GM23338 (cell line): ENCODE data around the gene TGIF1. TPM values are rescaled to one million over a fixed set of nuclear protein-coding genes. Genes with fewer than 3 reads are reported as not detected.

Experiments
- ATAC-seq: fragments of 200-7000 bp; cut with Tn5 transposase; 3 replicates; pipeline ENCODE4 v1.9.1; 2020
- DNase-seq: peaks from one replicate; pipeline ENCODE4 v3.0.0-alpha.2; 2015; ENCODE audit warnings: low spot score
- H2AFZ ChIP-seq: fragments of 200-600 bp; sonication (generic); 2 replicates; pipeline ENCODE4 v1.8.0; 2016; ENCODE audit warnings: antibody characterized with exemption, mild to moderate bottlenecking, moderate library complexity
- H3F3A ChIP-seq: fragments of 200-600 bp; sonication (generic); replicated peaks from 2 replicates; pipeline ENCODE4 v1.8.0; 2017; ENCODE audit warnings: antibody characterized with exemption, mixed run types, low read depth
- H3K27ac ChIP-seq: fragments of 200-600 bp; sonication (generic); 2 replicates; pipeline ENCODE4 v1.6.1; 2016; ENCODE audit warnings: low read depth
- H3K27me3 ChIP-seq: fragments of 200-600 bp; sonication (generic); 2 replicates; pipeline ENCODE4 v1.8.0; 2016; ENCODE audit warnings: mild to moderate bottlenecking, mixed run types, moderate library complexity; ENCODE audit not compliant: insufficient read depth
- H3K36me3 ChIP-seq: fragments of 200-600 bp; sonication (generic); 2 replicates; pipeline ENCODE4 v1.8.0; 2016; ENCODE audit warnings: mild to moderate bottlenecking; ENCODE audit not compliant: insufficient read depth
- H3K4me1 ChIP-seq: fragments of 200-600 bp; sonication (generic); 2 replicates; pipeline ENCODE4 v1.8.0; 2016; ENCODE audit warnings: mild to moderate bottlenecking, moderate library complexity; ENCODE audit not compliant: insufficient read depth
- H3K4me2 ChIP-seq: fragments of 200-600 bp; sonication (generic); 2 replicates; pipeline ENCODE4 v1.7.1; 2017; ENCODE audit warnings: mixed run types
- H3K4me3 ChIP-seq: fragments of 200-600 bp; sonication (generic); 2 replicates; pipeline ENCODE4 v1.6.1; 2016; ENCODE audit warnings: mixed run types
- H3K79me2 ChIP-seq: fragments of 200-600 bp; sonication (generic); replicated peaks from 2 replicates; pipeline ENCODE4 v1.8.0; 2017; ENCODE audit warnings: mild to moderate bottlenecking; ENCODE audit not compliant: insufficient read depth
- H3K9me2 ChIP-seq: fragments of 200-600 bp; sonication (generic); 2 replicates; pipeline ENCODE4 v1.8.0; 2017; ENCODE audit not compliant: insufficient read depth
- H4K20me1 ChIP-seq: fragments of 200-600 bp; sonication (generic); replicated peaks from 2 replicates; pipeline ENCODE4 v1.8.0; 2017; ENCODE audit warnings: mild to moderate bottlenecking; ENCODE audit not compliant: insufficient read depth
- H3K27ac Mint-ChIP-seq: 2 replicates; pipeline ENCODE4 v1.8.0; 2020; ENCODE audit warnings: inconsistent platforms, mild to moderate bottlenecking, moderate library complexity, mixed read lengths
- H3K27me3 Mint-ChIP-seq: 3 replicates; pipeline ENCODE4 v1.8.0; 2022; ENCODE audit warnings: low read depth, mild to moderate bottlenecking, moderate library complexity, mixed read lengths, inconsistent platforms; ENCODE audit not compliant: insufficient read depth, poor library complexity
- H3K36me3 Mint-ChIP-seq: 3 replicates; pipeline ENCODE4 v1.8.0; 2021; ENCODE audit warnings: low read depth, mild to moderate bottlenecking, inconsistent platforms, moderate library complexity, mixed read lengths
- H3K4me1 Mint-ChIP-seq: 3 replicates; pipeline ENCODE4 v1.8.0; 2020; ENCODE audit warnings: mild to moderate bottlenecking, inconsistent platforms, mixed read lengths
- H3K4me3 Mint-ChIP-seq: 3 replicates; pipeline ENCODE4 v1.8.0; 2021; ENCODE audit warnings: moderate library complexity, mild to moderate bottlenecking, inconsistent platforms, mixed read lengths
- H3K9me3 Mint-ChIP-seq: 3 replicates; pipeline ENCODE4 v1.8.0; 2020; ENCODE audit warnings: moderate library complexity, mild to moderate bottlenecking, inconsistent platforms, mixed read lengths
- CREB1 ChIP-seq: fragments of 250-450 bp; sonication (Bioruptor Pico); IDR thresholded peaks from 2 replicates; pipeline ENCODE4 v1.5.0; 2020; ENCODE audit warnings: low read depth, mild to moderate bottlenecking, moderate library complexity
- EZH2phosphoT487 ChIP-seq: fragments of 200-600 bp; sonication (generic); IDR thresholded peaks from one replicate; pipeline ENCODE4 v1.8.1; 2018; ENCODE audit warnings: antibody characterized with exemption; ENCODE audit not compliant: unreplicated experiment
- NANOG ChIP-seq: IDR thresholded peaks from 2 replicates; pipeline ENCODE4 v1.6.1; 2016; ENCODE audit warnings: antibody characterized with exemption, borderline replicate concordance
- POLR2AphosphoS5 ChIP-seq: IDR thresholded peaks from 2 replicates; pipeline ENCODE4 v1.6.1; 2016; ENCODE audit warnings: antibody characterized with exemption, low read depth
- STAT1 ChIP-seq: IDR thresholded peaks from one replicate; pipeline ENCODE4 v1.6.1; 2016; ENCODE audit warnings: antibody characterized with exemption; ENCODE audit not compliant: unreplicated experiment
- ZNF114 ChIP-seq: fragments of 250-450 bp; sonication (Bioruptor Pico); IDR thresholded peaks from 2 replicates; pipeline ENCODE4 v1.5.0; 2020; ENCODE audit warnings: mild to moderate bottlenecking, moderate library complexity
- ZNF331 ChIP-seq: fragments of 250-450 bp; sonication (Bioruptor Pico); IDR thresholded peaks from 2 replicates; pipeline ENCODE4 v1.5.0; 2020; ENCODE audit warnings: low read depth, mild to moderate bottlenecking, moderate library complexity
- polyA plus RNA-seq: library from polyadenylated mRNA; unstranded; fragments of >200 nt; fragmentation: Nextera tagmentation; extraction: Ambion mirVana; gene quantifications from 2 replicates; pipeline ENCODE4 v1.2.1, GENCODE V29; 2016
- total RNA-seq: library from RNA; depleted of rRNA; stranded (reverse); fragments of >200 nt; shearing (Covaris generic); gene quantifications from 2 replicates; pipeline ENCODE4 v1.2.3, GENCODE V29; 2014
- TF ChIP-seq, protein P1 (sequence below): IDR thresholded peaks from one replicate; pipeline ENCODE4 v1.6.1; 2018; ENCODE audit warnings: antibody characterized with exemption; ENCODE audit not compliant: unreplicated experiment
- TF ChIP-seq, protein P2 (sequence below), 2 experiments: fragments of 200-600 bp in 1 of 2; sonication (generic) in 1 of 2; conservative IDR thresholded peaks; 2 replicates each; pipeline versions ENCODE4 v1.5.1 to v1.6.1; 2016 to 2017; ENCODE audit warnings: antibody characterized with exemption in 2 of 2, low read depth in 2 of 2, mild to moderate bottlenecking in 2 of 2, moderate library complexity in 1 of 2
- TF ChIP-seq, protein P3 (sequence below): fragments of 250-450 bp; sonication (Bioruptor Pico); IDR thresholded peaks from 2 replicates; pipeline ENCODE4 v1.5.0; 2020; ENCODE audit warnings: mild to moderate bottlenecking, moderate library complexity

The TGIF1 gene
- total and polyA plus RNA-seq, 2 experiments from 2014 or later: 294 to 316 TPM

DNA sequence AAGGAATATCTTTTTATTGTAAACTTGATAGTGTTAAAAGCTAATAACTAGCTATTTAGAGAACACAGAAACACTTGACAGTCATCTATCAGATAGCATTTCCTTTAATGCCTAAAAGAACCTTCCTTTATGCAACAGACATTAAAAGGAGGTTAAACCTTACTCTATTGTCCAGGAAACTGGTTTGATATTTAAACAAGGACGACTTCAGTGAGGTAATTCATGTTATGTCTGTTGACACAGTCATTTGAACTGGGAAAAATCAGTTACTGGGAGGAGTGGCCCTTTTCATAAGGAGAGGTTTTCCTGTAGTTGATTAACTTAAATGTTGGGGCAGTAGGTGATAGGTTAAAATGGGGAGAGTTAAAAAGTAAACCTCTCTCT, 6.7 kb downstream of the TGIF1 start (continued):
- TF ChIP-seq, protein P1, sequence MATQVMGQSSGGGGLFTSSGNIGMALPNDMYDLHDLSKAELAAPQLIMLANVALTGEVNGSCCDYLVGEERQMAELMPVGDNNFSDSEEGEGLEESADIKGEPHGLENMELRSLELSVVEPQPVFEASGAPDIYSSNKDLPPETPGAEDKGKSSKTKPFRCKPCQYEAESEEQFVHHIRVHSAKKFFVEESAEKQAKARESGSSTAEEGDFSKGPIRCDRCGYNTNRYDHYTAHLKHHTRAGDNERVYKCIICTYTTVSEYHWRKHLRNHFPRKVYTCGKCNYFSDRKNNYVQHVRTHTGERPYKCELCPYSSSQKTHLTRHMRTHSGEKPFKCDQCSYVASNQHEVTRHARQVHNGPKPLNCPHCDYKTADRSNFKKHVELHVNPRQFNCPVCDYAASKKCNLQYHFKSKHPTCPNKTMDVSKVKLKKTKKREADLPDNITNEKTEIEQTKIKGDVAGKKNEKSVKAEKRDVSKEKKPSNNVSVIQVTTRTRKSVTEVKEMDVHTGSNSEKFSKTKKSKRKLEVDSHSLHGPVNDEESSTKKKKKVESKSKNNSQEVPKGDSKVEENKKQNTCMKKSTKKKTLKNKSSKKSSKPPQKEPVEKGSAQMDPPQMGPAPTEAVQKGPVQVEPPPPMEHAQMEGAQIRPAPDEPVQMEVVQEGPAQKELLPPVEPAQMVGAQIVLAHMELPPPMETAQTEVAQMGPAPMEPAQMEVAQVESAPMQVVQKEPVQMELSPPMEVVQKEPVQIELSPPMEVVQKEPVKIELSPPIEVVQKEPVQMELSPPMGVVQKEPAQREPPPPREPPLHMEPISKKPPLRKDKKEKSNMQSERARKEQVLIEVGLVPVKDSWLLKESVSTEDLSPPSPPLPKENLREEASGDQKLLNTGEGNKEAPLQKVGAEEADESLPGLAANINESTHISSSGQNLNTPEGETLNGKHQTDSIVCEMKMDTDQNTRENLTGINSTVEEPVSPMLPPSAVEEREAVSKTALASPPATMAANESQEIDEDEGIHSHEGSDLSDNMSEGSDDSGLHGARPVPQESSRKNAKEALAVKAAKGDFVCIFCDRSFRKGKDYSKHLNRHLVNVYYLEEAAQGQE: no peak
- no peak for TF ChIP-seq STAT1

DNA sequence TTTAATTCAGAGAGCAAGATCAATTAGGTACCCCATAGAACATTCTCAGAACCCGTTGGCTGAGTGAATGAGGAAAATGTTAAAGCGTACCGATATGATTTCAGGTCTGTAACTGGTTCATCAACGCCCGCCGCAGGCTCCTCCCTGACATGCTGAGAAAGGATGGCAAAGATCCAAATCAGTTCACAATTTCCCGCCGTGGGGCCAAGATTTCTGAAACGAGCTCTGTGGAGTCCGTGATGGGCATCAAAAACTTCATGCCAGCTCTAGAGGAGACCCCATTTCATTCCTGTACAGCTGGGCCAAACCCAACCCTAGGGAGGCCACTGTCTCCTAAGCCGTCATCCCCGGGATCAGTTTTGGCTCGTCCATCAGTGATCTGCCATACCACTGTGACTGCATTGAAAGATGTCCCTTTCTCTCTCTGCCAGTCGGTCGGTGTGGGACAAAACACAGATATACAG, 7.3 kb downstream of the TGIF1 start:
- Histone ChIP-seq H3K4me1 (peaks cover 57% of the 10 kb centered on the region), H3F3A (peaks cover 17% of the 10 kb centered on the region; the same call in 1 of the 2 replicates), H3K4me3 (no peak overlapping the region), H3K27ac (peak overlapping the region; percentile 83), H3K4me2 (no peak overlapping the region), H3K27me3 (no peaks in the 10 kb centered on the region), H3K79me2 (peaks cover 67% of the 10 kb centered on the region), H3K9me2 (no peaks in the 10 kb centered on the region), H3K36me3 (peaks cover 19% of the 10 kb centered on the region; the same call in 1 of the 2 replicates), H4K20me1 (no peaks in the 10 kb centered on the region), H2AFZ (no peak overlapping the region)
- peaks cover 32% of the 10 kb centered on the region for H3K27me3 Mint-ChIP-seq
- H3K27ac Mint-ChIP-seq: peak overlapping the region; percentile 88
- peaks cover 69% of the 10 kb centered on the region for H3K4me1 Mint-ChIP-seq
- ATAC-seq (no peak), DNase-seq (no peak)
- TF ChIP-seq NANOG: no peak
- no peak for TF ChIP-seq STAT1
- TF ChIP-seq, protein P2, sequence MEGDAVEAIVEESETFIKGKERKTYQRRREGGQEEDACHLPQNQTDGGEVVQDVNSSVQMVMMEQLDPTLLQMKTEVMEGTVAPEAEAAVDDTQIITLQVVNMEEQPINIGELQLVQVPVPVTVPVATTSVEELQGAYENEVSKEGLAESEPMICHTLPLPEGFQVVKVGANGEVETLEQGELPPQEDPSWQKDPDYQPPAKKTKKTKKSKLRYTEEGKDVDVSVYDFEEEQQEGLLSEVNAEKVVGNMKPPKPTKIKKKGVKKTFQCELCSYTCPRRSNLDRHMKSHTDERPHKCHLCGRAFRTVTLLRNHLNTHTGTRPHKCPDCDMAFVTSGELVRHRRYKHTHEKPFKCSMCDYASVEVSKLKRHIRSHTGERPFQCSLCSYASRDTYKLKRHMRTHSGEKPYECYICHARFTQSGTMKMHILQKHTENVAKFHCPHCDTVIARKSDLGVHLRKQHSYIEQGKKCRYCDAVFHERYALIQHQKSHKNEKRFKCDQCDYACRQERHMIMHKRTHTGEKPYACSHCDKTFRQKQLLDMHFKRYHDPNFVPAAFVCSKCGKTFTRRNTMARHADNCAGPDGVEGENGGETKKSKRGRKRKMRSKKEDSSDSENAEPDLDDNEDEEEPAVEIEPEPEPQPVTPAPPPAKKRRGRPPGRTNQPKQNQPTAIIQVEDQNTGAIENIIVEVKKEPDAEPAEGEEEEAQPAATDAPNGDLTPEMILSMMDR (conservative IDR thresholded peaks at IDR 0.05; ENCODE audit: low read depth in 2 of 2): no peak
- no peak for TF ChIP-seq CREB1 (CRISPR knock-in tag)
- TF ChIP-seq, protein P1: no peak
- no peak for TF ChIP-seq ZNF114 (CRISPR knock-in tag)
- TF ChIP-seq ZNF331 (CRISPR knock-in tag): no peak
- TF ChIP-seq EZH2phosphoT487: no peak
- TF ChIP-seq POLR2AphosphoS5: no peak
- TF ChIP-seq, protein P3, sequence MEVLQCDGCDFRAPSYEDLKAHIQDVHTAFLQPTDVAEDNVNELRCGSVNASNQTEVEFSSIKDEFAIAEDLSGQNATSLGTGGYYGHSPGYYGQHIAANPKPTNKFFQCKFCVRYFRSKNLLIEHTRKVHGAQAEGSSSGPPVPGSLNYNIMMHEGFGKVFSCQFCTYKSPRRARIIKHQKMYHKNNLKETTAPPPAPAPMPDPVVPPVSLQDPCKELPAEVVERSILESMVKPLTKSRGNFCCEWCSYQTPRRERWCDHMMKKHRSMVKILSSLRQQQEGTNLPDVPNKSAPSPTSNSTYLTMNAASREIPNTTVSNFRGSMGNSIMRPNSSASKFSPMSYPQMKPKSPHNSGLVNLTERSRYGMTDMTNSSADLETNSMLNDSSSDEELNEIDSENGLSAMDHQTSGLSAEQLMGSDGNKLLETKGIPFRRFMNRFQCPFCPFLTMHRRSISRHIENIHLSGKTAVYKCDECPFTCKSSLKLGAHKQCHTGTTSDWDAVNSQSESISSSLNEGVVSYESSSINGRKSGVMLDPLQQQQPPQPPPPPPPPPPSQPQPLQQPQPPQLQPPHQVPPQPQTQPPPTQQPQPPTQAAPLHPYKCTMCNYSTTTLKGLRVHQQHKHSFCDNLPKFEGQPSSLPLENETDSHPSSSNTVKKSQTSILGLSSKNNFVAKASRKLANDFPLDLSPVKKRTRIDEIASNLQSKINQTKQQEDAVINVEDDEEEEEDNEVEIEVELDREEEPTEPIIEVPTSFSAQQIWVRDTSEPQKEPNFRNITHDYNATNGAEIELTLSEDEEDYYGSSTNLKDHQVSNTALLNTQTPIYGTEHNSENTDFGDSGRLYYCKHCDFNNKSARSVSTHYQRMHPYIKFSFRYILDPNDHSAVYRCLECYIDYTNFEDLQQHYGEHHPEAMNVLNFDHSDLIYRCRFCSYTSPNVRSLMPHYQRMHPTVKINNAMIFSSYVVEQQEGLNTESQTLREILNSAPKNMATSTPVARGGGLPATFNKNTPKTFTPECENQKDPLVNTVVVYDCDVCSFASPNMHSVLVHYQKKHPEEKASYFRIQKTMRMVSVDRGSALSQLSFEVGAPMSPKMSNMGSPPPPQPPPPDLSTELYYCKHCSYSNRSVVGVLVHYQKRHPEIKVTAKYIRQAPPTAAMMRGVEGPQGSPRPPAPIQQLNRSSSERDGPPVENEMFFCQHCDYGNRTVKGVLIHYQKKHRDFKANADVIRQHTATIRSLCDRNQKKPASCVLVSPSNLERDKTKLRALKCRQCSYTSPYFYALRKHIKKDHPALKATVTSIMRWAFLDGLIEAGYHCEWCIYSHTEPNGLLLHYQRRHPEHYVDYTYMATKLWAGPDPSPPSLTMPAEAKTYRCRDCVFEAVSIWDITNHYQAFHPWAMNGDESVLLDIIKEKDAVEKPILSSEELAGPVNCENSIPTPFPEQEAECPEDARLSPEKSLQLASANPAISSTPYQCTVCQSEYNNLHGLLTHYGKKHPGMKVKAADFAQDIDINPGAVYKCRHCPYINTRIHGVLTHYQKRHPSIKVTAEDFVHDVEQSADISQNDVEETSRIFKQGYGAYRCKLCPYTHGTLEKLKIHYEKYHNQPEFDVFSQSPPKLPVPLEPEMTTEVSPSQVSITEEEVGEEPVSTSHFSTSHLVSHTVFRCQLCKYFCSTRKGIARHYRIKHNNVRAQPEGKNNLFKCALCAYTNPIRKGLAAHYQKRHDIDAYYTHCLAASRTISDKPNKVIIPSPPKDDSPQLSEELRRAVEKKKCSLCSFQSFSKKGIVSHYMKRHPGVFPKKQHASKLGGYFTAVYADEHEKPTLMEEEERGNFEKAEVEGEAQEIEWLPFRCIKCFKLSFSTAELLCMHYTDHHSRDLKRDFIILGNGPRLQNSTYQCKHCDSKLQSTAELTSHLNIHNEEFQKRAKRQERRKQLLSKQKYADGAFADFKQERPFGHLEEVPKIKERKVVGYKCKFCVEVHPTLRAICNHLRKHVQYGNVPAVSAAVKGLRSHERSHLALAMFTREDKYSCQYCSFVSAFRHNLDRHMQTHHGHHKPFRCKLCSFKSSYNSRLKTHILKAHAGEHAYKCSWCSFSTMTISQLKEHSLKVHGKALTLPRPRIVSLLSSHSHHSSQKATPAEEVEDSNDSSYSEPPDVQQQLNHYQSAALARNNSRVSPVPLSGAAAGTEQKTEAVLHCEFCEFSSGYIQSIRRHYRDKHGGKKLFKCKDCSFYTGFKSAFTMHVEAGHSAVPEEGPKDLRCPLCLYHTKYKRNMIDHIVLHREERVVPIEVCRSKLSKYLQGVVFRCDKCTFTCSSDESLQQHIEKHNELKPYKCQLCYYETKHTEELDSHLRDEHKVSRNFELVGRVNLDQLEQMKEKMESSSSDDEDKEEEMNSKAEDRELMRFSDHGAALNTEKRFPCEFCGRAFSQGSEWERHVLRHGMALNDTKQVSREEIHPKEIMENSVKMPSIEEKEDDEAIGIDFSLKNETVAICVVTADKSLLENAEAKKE (CRISPR knock-in tag): no peak
- peak overlapping the region; percentile 54 for H3K4me3 Mint-ChIP-seq
- H3K36me3 Mint-ChIP-seq: peaks cover 87% of the 10 kb centered on the region
- H3K9me3 Mint-ChIP-seq: peaks cover 10% of the 10 kb centered on the region; the same call in 2 of the 3 replicates
